ENCODE data around the gene LMO4.

Gene LMO4

DNA sequence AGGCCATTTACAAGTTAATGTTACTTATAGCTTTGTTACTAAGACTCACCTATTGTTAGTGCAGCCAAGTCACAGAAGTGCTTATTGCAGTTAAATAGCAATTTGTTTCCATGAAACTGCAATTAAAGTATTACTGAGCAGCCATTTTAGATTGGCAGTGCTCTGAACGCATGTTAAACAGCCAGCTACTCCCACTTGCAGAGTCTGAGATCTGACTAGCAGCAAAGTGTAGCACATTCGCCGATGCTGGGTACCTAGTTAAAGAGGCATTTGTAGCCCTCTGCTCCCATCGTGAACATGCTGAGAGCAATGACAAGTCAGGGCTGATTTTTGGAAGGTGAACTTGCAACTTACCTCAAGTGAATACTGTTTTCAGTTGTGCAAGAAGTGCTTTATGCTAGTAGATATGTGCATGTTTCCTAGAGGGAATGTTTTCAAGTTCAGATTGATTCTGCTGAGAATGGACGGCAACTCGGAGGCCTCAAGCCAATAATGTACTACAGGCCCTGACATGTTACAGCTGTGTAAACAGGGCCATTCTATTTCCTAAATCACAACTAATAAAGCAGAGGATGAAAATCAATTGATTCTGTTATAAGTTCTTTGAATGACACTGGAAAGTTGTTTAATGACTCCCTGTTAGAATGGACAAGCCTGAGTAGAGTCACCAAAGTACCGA is 19.8 kb downstream of the LMO4 start:
- Histone ChIP-seq H3K4me2 (ENCODE audit: low read depth, low read length) (no peak overlapping the region), H3K27ac (ENCODE audit: low read length) (no peak overlapping the region), H3K36me3 (replicated peaks; ENCODE audit: insufficient read depth, low read length) (peaks cover 6% of the 10 kb centered on the region), H3F3A (ENCODE audit: insufficient read depth, low read length) (peaks cover 16% of the 10 kb centered on the region), H3K9me3 (replicated peaks; ENCODE audit: insufficient read depth, low read length) (no peaks in the 10 kb centered on the region), H4K20me1 (ENCODE audit: insufficient read depth, low read length) (no peaks in the 10 kb centered on the region), H3K4me3 (ENCODE audit: low read length) (no peak overlapping the region), H3K9ac (ENCODE audit: low read length) (no peak overlapping the region), H2AFZ (ENCODE audit: low read length) (no peak overlapping the region), H3K79me2 (ENCODE audit: low read length) (peaks cover 16% of the 10 kb centered on the region), H3K27me3 (replicated peaks; ENCODE audit: insufficient read depth, low read length) (no peaks in the 10 kb centered on the region), H3K9me2 (replicated peaks; ENCODE audit: insufficient read depth, low read length) (no peaks in the 10 kb centered on the region), H3K4me1 (ENCODE audit: low read length) (no peaks in the 10 kb centered on the region)
- no peak for DNase-seq
- TF ChIP-seq EZH2phosphoT487 (IDR thresholded peaks at IDR 0.05; ENCODE audit: low read length) (no peak), EZH2 (optimal IDR thresholded peaks at IDR 0.05; ENCODE audit: low read depth, low read length) (no peak)
- TF ChIP-seq, protein P1, sequence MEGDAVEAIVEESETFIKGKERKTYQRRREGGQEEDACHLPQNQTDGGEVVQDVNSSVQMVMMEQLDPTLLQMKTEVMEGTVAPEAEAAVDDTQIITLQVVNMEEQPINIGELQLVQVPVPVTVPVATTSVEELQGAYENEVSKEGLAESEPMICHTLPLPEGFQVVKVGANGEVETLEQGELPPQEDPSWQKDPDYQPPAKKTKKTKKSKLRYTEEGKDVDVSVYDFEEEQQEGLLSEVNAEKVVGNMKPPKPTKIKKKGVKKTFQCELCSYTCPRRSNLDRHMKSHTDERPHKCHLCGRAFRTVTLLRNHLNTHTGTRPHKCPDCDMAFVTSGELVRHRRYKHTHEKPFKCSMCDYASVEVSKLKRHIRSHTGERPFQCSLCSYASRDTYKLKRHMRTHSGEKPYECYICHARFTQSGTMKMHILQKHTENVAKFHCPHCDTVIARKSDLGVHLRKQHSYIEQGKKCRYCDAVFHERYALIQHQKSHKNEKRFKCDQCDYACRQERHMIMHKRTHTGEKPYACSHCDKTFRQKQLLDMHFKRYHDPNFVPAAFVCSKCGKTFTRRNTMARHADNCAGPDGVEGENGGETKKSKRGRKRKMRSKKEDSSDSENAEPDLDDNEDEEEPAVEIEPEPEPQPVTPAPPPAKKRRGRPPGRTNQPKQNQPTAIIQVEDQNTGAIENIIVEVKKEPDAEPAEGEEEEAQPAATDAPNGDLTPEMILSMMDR (IDR thresholded peaks at IDR 0.05; ENCODE audit: low read length) = no peak

DNA sequence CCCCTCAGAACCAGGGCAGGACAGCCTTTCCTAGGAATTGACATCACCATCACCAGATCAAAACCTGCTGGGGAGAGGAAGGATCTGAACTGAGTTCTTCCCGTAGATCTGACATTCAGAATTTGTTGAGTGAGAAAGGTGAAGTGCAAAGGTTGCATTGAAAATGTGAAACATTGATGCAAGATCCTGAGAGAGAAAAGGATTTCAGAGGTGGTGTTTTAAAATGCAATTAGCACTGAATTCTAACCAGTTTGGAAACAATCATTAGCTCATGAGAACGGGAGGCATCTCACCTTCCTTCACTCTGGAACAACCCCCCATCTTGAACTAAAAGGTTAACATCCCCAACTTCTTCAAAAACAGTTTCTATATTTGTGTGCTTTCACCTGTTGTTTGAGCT is 20.4 kb downstream of the LMO4 start:
- H3K27ac ChIP-seq (ENCODE audit: low read length) = no peak overlapping the region
- H3K36me3 ChIP-seq (replicated peaks; ENCODE audit: insufficient read depth, low read length) = peaks cover under 1% of the 10 kb centered on the region; the same call in 1 of the 2 replicates
- no peaks in the 10 kb centered on the region for H3K27me3 ChIP-seq (replicated peaks; ENCODE audit: insufficient read depth, low read length)
- peaks cover 11% of the 10 kb centered on the region; the same call in 1 of the 2 replicates for H3K79me2 ChIP-seq (ENCODE audit: low read length)
- H4K20me1 ChIP-seq (ENCODE audit: insufficient read depth, low read length) = no peaks in the 10 kb centered on the region
- no peak for DNase-seq
- no peak overlapping the region for H3K4me3 ChIP-seq (ENCODE audit: low read length)
- H3F3A ChIP-seq (ENCODE audit: insufficient read depth, low read length) = peaks cover 16% of the 10 kb centered on the region
- H3K4me1 ChIP-seq (ENCODE audit: low read length) = no peaks in the 10 kb centered on the region
- no peak overlapping the region for H2AFZ ChIP-seq (ENCODE audit: low read length)
- H3K9me2 ChIP-seq (replicated peaks; ENCODE audit: insufficient read depth, low read length) = no peaks in the 10 kb centered on the region
- no peaks in the 10 kb centered on the region for H3K9me3 ChIP-seq (replicated peaks; ENCODE audit: insufficient read depth, low read length)
- H3K9ac ChIP-seq (ENCODE audit: low read length) = no peak overlapping the region
- TF ChIP-seq EZH2 (optimal IDR thresholded peaks at IDR 0.05; ENCODE audit: low read depth, low read length) = no peak
- no peak overlapping the region for H3K4me2 ChIP-seq (ENCODE audit: low read depth, low read length)

DNA sequence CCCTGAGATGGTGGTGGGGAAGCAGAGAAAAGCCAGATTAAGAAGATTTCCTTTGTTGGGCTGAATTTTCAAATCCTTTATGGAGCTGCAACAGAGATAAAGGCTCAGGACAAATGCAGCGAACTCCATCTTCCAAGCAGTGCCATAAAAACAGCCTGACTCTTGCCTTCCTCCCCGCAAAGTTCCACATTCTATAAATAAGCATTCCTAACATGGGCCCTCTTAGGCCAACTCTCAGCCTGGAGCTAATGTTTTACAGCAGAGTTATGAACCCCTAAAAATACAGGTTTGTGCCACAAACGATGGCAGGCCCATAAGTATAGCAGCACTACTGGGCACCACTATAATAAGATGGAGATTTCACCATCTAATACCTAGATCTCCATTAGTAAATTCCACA is 27.2 kb downstream of the LMO4 start:
- no peak overlapping the region for H2AFZ ChIP-seq (ENCODE audit: low read length)
- TF ChIP-seq EZH2 (optimal IDR thresholded peaks at IDR 0.05; ENCODE audit: low read depth, low read length) (no peak), EZH2phosphoT487 (IDR thresholded peaks at IDR 0.05; ENCODE audit: low read length) (no peak)
- TF ChIP-seq, protein P1 (IDR thresholded peaks at IDR 0.05; ENCODE audit: low read length) = no peak
- H3K36me3 ChIP-seq (replicated peaks; ENCODE audit: insufficient read depth, low read length) = no peaks in the 10 kb centered on the region
- no peaks in the 10 kb centered on the region for H3K9me3 ChIP-seq (replicated peaks; ENCODE audit: insufficient read depth, low read length)
- H3K79me2 ChIP-seq (ENCODE audit: low read length) = no peaks in the 10 kb centered on the region
- no peaks in the 10 kb centered on the region for H4K20me1 ChIP-seq (ENCODE audit: insufficient read depth, low read length)
- no peak overlapping the region for H3K9ac ChIP-seq (ENCODE audit: low read length)
- DNase-seq = no peak
- H3K4me3 ChIP-seq (ENCODE audit: low read length) = no peak overlapping the region
- no peak overlapping the region for H3K27ac ChIP-seq (ENCODE audit: low read length)
- H3K4me2 ChIP-seq (ENCODE audit: low read depth, low read length) = no peak overlapping the region
- no peaks in the 10 kb centered on the region for H3K9me2 ChIP-seq (replicated peaks; ENCODE audit: insufficient read depth, low read length)
- H3K4me1 ChIP-seq (ENCODE audit: low read length) = no peaks in the 10 kb centered on the region
- no peaks in the 10 kb centered on the region for H3K27me3 ChIP-seq (replicated peaks; ENCODE audit: insufficient read depth, low read length)
- no peaks in the 10 kb centered on the region; the same call in 1 of the 2 replicates for H3F3A ChIP-seq (ENCODE audit: insufficient read depth, low read length)

DNA sequence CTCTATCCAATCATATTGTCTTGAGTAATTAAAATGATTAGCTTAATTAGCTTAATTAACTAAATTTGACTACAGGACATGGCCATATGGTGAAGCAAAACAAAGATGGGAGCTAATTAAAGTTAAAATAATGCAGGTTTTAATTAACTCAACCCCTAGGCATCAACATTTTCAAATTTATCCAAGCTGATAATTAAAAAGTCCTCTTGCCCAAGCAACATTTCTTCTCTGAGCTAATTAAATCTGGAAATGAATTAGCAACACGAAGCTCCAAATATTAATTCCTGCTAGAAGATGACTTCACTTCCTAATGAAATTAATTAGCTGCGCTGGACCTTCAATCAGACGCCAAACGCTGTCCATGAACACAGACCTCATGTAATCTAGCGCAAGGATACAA is 27.9 kb downstream of the LMO4 start:
- H3K4me1 ChIP-seq (ENCODE audit: low read length) = no peaks in the 10 kb centered on the region
- no peaks in the 10 kb centered on the region for H3K36me3 ChIP-seq (replicated peaks; ENCODE audit: insufficient read depth, low read length)
- H3K27ac ChIP-seq (ENCODE audit: low read length) = no peak overlapping the region
- no peaks in the 10 kb centered on the region for H3K27me3 ChIP-seq (replicated peaks; ENCODE audit: insufficient read depth, low read length)
- H3K9ac ChIP-seq (ENCODE audit: low read length) = no peak overlapping the region
- no peak overlapping the region for H3K4me3 ChIP-seq (ENCODE audit: low read length)
- H3K9me3 ChIP-seq (replicated peaks; ENCODE audit: insufficient read depth, low read length) = no peaks in the 10 kb centered on the region
- no peaks in the 10 kb centered on the region for H3K79me2 ChIP-seq (ENCODE audit: low read length)
- no peak for TF ChIP-seq EZH2 (optimal IDR thresholded peaks at IDR 0.05; ENCODE audit: low read depth, low read length)
- DNase-seq = no peak
- H4K20me1 ChIP-seq (ENCODE audit: insufficient read depth, low read length) = no peaks in the 10 kb centered on the region
- H3K4me2 ChIP-seq (ENCODE audit: low read depth, low read length) = no peak overlapping the region
- no peak overlapping the region for H2AFZ ChIP-seq (ENCODE audit: low read length)
- H3F3A ChIP-seq (ENCODE audit: insufficient read depth, low read length) = no peaks in the 10 kb centered on the region; the same call in 1 of the 2 replicates
- H3K9me2 ChIP-seq (replicated peaks; ENCODE audit: insufficient read depth, low read length) = no peaks in the 10 kb centered on the region

Measured in MM.1S (cell line).